HEK293 (cell line): Measurements from ENCODE around the gene HSPA14.

Experiments
- HOXA7 ChIP-seq: sonication (generic); formaldehyde crosslinking; IDR thresholded peaks from 2 replicates; pipeline ENCODE4 v1.8.1; 2022; ENCODE audit warnings: missing genetic modification reagents, borderline replicate concordance
- KLF8 ChIP-seq: fragments of 450-650 bp; formaldehyde crosslinking; IDR thresholded peaks from 2 replicates; pipeline ENCODE4 v1.5.1; 2016; ENCODE audit warnings: missing biosample characterization, missing genetic modification characterization
- TCF7L2 ChIP-seq: IDR thresholded peaks from 2 replicates; pipeline ENCODE4 v1.6.1; 2011; ENCODE audit warnings: low read depth, mild to moderate bottlenecking, inconsistent platforms, low read length, moderate library complexity, borderline replicate concordance
- ZNF223 ChIP-seq: fragments of 450-650 bp; formaldehyde crosslinking; IDR thresholded peaks from 2 replicates; pipeline ENCODE4 v1.5.1; 2016; ENCODE audit warnings: missing biosample characterization, missing genetic modification characterization
- ZNF629 ChIP-seq: fragments of 450-650 bp; formaldehyde crosslinking; IDR thresholded peaks from 2 replicates; pipeline ENCODE4 v1.5.1; 2017; ENCODE audit warnings: missing biosample characterization, missing genetic modification characterization
- ZNF747 ChIP-seq: fragments of 450-650 bp; formaldehyde crosslinking; IDR thresholded peaks from 2 replicates; pipeline ENCODE4 v1.5.1; 2016; ENCODE audit warnings: missing biosample characterization, missing genetic modification characterization
- ZNF792 ChIP-seq: fragments of 450-650 bp; formaldehyde crosslinking; IDR thresholded peaks from 2 replicates; pipeline ENCODE4 v1.5.1; 2016; ENCODE audit warnings: missing biosample characterization, missing genetic modification characterization
- TF ChIP-seq, protein P1 (sequence below): fragments of 450-650 bp; formaldehyde crosslinking; conservative IDR thresholded peaks from 2 replicates; pipeline ENCODE4 v1.5.1; 2016; ENCODE audit warnings: low read depth, missing biosample characterization, missing genetic modification characterization
- TF ChIP-seq, protein P2 (sequence below): fragments of 450-650 bp; formaldehyde crosslinking; IDR thresholded peaks from 2 replicates; pipeline ENCODE4 v1.5.1; 2016; ENCODE audit warnings: missing biosample characterization, missing genetic modification characterization

DNA sequence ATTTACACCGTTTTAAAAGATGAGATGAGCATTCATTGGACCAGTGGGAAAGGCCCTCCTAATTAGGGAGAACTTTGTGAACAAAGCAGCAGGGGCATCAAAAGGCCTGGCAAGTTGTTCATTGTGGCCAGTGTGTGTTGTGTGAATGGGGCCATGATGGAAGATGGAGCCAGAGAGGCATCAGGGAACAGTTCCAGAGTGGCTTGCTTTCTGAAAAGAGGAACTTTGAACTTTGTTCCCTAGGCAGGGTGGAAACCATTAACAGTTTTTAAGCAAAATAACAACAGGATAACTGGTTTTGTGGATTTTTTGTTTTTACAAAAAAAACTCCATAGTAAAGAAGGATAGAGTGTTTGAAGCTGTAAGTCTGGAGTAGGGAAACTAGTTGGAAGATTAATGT, 53.0 kb downstream of the HSPA14 start:
- TF ChIP-seq, protein P1, sequence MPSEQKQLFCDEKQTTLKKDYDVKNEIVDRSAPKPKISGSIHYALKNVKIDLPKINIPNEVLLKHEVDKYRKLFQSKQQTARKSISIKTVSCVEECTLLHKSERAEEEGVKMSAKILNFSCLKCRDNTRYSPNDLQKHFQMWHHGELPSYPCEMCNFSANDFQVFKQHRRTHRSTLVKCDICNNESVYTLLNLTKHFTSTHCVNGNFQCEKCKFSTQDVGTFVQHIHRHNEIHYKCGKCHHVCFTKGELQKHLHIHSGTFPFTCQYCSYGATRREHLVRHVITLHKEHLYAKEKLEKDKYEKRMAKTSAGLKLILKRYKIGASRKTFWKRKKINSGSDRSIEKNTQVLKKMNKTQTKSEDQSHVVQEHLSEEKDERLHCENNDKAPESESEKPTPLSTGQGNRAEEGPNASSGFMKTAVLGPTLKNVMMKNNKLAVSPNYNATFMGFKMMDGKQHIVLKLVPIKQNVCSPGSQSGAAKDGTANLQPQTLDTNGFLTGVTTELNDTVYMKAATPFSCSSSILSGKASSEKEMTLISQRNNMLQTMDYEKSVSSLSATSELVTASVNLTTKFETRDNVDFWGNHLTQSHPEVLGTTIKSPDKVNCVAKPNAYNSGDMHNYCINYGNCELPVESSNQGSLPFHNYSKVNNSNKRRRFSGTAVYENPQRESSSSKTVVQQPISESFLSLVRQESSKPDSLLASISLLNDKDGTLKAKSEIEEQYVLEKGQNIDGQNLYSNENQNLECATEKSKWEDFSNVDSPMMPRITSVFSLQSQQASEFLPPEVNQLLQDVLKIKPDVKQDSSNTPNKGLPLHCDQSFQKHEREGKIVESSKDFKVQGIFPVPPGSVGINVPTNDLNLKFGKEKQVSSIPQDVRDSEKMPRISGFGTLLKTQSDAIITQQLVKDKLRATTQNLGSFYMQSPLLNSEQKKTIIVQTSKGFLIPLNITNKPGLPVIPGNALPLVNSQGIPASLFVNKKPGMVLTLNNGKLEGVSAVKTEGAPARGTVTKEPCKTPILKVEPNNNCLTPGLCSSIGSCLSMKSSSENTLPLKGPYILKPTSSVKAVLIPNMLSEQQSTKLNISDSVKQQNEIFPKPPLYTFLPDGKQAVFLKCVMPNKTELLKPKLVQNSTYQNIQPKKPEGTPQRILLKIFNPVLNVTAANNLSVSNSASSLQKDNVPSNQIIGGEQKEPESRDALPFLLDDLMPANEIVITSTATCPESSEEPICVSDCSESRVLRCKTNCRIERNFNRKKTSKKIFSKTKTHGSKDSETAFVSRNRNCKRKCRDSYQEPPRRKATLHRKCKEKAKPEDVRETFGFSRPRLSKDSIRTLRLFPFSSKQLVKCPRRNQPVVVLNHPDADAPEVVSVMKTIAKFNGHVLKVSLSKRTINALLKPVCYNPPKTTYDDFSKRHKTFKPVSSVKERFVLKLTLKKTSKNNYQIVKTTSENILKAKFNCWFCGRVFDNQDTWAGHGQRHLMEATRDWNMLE = no peak
- TF ChIP-seq, protein P2, sequence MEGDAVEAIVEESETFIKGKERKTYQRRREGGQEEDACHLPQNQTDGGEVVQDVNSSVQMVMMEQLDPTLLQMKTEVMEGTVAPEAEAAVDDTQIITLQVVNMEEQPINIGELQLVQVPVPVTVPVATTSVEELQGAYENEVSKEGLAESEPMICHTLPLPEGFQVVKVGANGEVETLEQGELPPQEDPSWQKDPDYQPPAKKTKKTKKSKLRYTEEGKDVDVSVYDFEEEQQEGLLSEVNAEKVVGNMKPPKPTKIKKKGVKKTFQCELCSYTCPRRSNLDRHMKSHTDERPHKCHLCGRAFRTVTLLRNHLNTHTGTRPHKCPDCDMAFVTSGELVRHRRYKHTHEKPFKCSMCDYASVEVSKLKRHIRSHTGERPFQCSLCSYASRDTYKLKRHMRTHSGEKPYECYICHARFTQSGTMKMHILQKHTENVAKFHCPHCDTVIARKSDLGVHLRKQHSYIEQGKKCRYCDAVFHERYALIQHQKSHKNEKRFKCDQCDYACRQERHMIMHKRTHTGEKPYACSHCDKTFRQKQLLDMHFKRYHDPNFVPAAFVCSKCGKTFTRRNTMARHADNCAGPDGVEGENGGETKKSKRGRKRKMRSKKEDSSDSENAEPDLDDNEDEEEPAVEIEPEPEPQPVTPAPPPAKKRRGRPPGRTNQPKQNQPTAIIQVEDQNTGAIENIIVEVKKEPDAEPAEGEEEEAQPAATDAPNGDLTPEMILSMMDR (tag by site-specific recombination) = no peak
- no peak for TF ChIP-seq ZNF747 (tag by site-specific recombination)
- no peak for TF ChIP-seq KLF8 (tag by site-specific recombination)
- TF ChIP-seq ZNF792 = no peak
- no peak for TF ChIP-seq ZNF223 (tag by site-specific recombination)
- TF ChIP-seq TCF7L2 = no peak
- TF ChIP-seq ZNF629 (tag by site-specific recombination) = no peak
- TF ChIP-seq HOXA7 (CRISPR knock-in tag) = no peak
